Heart right ventricle (tissue), 16 donors: ENCODE data around the gene TMEM40. TPM values are rescaled to one million over a fixed set of nuclear protein-coding genes. Genes with fewer than 3 reads are reported as not detected.

Experiments
- ATAC-seq, 8 donors: fragments of 200-7000 bp; cut with Tn5 transposase; one replicate each; pipeline ENCODE4 v1.9.1; 2020; ENCODE audit warnings: mild to moderate bottlenecking in 8 of 8, moderate library complexity in 8 of 8, moderate number of reproducible peaks in 1 of 8
- DNase-seq, 2 donors: peaks; one replicate each; pipeline ENCODE4 v3.0.0-alpha.2; 2020
- H3K27ac ChIP-seq, 10 donors: fragments of 200-600 bp; sonication (generic) in 2 of 10; one replicate each; pipeline versions ENCODE4 v1.5.0 to v1.8.0; 2020 to 2022; ENCODE audit warnings: mild to moderate bottlenecking in 3 of 10
- H3K27me3 ChIP-seq, 7 donors: fragments of 200-600 bp; one replicate each; pipeline ENCODE4 v1.8.0; 2021 to 2022; ENCODE audit warnings: mild to moderate bottlenecking in 2 of 7
- H3K36me3 ChIP-seq, 9 donors: fragments of 200-600 bp; sonication (generic) in 1 of 9; one replicate each; pipeline versions ENCODE4 v1.5.0 to v1.8.0; 2020 to 2022; ENCODE audit warnings: mild to moderate bottlenecking in 2 of 9
- H3K4me1 ChIP-seq, 9 donors: fragments of 200-600 bp; sonication (generic) in 1 of 9; one replicate each; pipeline versions ENCODE4 v1.5.0 to v1.8.0; 2020 to 2022; ENCODE audit warnings: mild to moderate bottlenecking in 4 of 9
- H3K4me3 ChIP-seq, 10 donors: fragments of 200-600 bp; sonication (generic) in 2 of 10; one replicate each; pipeline versions ENCODE4 v1.5.0 to v1.8.0; 2020 to 2022; ENCODE audit warnings: mild to moderate bottlenecking in 7 of 10, moderate library complexity in 2 of 10
- H3K9me3 ChIP-seq, 11 donors: fragments of 200-600 bp in 10 of 11; sonication (generic) in 2 of 11; one replicate each; pipeline versions ENCODE4 v1.5.0 to v1.8.0; 2013 to 2022; ENCODE audit warnings: mild to moderate bottlenecking in 2 of 11, control low read depth in 1 of 11, moderate library complexity in 1 of 11
- WGBS, 2 donors: extraction: QIAGEN DNeasy Blood & Tissue Kit; methylation state at CpG; one replicate each; pipeline ENCODE4 v1.1.7; 2013; ENCODE audit warnings: inconsistent platforms in 1 of 2; 5-methylcytosine and 5-hydroxymethylcytosine counted together
- intact Hi-C, 10 donors: fragments of 100-400 bp; cut with DNase I; formaldehyde crosslinking; loops; one replicate each; pipeline versions ENCODE4 v1.11.1 to v1.14.2; 2022
- polyA plus RNA-seq, 2 donors: library from polyadenylated mRNA; stranded (reverse); fragments of 200-250 nt; gene quantifications; one replicate each; pipeline ENCODE4 v1.2.3, GENCODE V29; 2013
- total RNA-seq, 10 donors: library from RNA; stranded (reverse); fragmentation: NEBNext Ultra II Directional in 3 of 10; extraction: Animal tissue kit (Norgen Biotek cat#: 25700) in 3 of 10; gene quantifications; one replicate each; pipeline versions ENCODE4 v1.2.1 to v1.2.4, GENCODE V29; 2021 to 2023
- TF ChIP-seq, protein P1 (sequence below), 9 donors: fragments of 200-600 bp; sonication (generic) in 2 of 9; IDR thresholded peaks; one replicate each; pipeline versions ENCODE4 v1.5.0 to v1.8.0; 2021 to 2022; ENCODE audit warnings: antibody characterized with exemption in 9 of 9, mild to moderate bottlenecking in 5 of 9, moderate library complexity in 1 of 9
- donor health status: Arrhythmogenic right ventricular cardiomyopathy.
- donor health status: ischemic (EF 13 %, LVEDD 7.1; RV severe dilation, severe dysfunction).
- donor health status: healthy with polysubstance abuse.
- donor health status: DM: no; HTN: yes; CAD: no.
- donor health status: DM: no; HTN: no; CAD: no.
- donor health status: ischemic (EF 25% LVEDD 6.9; RV normal size, moderate dysfunction).
- donor health status: ischemic (EF 25% LVEDD 5.7; RV mildly dilated, moderate dysfunction).
- donor health status: healthy.
- donor health status: DM: yes; HTN: yes; CAD: no.
- donor health status: Ischemic cardiomyopathy.
- donor health status: ischemic (EF 35%, LVEDD 5.7; RV mildly dilated, moderate dysfunction).
- donor health status: nonischemic (EF 11% LVEDD 7.7; RV severe dilation, severe dysfunction).
- donor health status: DM: yes; HTN: yes; CAD: no.
- donor health status: PGD.
- donor health status: ischemic (EF 29% LVEDD 5.4; RV normal size, mild dysfunction).
- donor health status: nonischemic (EF 23%, LVEDD 6.1; RV moderate dilation, normal function).

TMEM40 gene
- total and polyA plus RNA-seq, 12 donors: 0.68 to 10.1 (median 2.3) TPM

DNA sequence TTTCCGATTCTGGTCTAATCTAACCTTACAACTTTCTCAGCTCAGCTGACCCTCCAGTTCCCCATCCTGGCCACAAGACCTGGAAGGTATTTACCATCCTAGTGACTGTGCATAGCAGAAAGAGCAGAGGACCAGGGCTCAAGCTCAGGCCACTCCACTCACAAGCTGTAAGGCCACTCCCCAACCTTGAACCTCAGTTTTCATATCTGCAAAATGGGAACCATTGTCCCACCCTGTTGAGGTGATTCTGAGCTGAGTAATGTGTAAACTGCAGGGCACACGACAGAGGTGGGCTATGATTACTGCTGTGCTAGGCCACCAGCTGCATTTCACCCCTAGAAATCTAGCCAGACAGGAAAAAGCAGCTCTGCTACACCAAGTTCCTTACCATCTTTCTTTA, 21.7 kb downstream of the TMEM40 start:
- WGBS, 2 donors: 77 to 83% methylated on average over 2 of the region's 2 CpGs
- peaks cover 0 to 7% (median 0%) of the 10 kb centered on the region in 9 donors for H3K4me1 ChIP-seq
- TF ChIP-seq, protein P1, sequence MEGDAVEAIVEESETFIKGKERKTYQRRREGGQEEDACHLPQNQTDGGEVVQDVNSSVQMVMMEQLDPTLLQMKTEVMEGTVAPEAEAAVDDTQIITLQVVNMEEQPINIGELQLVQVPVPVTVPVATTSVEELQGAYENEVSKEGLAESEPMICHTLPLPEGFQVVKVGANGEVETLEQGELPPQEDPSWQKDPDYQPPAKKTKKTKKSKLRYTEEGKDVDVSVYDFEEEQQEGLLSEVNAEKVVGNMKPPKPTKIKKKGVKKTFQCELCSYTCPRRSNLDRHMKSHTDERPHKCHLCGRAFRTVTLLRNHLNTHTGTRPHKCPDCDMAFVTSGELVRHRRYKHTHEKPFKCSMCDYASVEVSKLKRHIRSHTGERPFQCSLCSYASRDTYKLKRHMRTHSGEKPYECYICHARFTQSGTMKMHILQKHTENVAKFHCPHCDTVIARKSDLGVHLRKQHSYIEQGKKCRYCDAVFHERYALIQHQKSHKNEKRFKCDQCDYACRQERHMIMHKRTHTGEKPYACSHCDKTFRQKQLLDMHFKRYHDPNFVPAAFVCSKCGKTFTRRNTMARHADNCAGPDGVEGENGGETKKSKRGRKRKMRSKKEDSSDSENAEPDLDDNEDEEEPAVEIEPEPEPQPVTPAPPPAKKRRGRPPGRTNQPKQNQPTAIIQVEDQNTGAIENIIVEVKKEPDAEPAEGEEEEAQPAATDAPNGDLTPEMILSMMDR (IDR thresholded peaks at IDR 0.05): no peak
- H3K27ac ChIP-seq: no peak overlapping the region
- no peaks in the 10 kb centered on the region for H3K9me3 ChIP-seq
- no peak for ATAC-seq
- H3K36me3 ChIP-seq: no peaks in the 10 kb centered on the region
- intact Hi-C loops: no loop called here
- H3K4me3 ChIP-seq: no peak overlapping the region
- H3K27me3 ChIP-seq: no peaks in the 10 kb centered on the region
- no peak for DNase-seq

DNA sequence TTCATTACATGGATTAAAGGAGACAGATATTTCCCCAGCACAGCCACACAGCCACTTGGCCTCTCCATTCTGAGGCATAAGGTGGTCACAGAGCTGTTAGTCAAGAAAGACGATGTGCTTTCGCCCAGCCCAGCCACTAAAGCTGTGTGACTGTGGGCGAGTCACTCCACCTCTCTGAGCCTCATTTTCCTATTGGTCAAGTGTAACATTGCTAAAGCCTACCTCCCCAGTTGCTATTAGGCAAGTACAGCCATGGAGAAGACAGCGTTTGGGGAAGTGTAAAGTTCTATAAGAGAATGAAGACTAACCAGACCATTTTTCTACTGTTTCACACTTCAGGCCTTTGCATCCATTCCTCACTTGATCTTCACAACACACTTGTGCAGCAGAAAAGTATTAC, 24.1 kb downstream of the TMEM40 start:
- H3K36me3 ChIP-seq: no peaks in the 10 kb centered on the region
- no peaks in the 10 kb centered on the region for H3K9me3 ChIP-seq
- DNase-seq: no peak
- H3K27me3 ChIP-seq: no peaks in the 10 kb centered on the region
- H3K27ac ChIP-seq: no peak overlapping the region
- TF ChIP-seq, protein P1 (IDR thresholded peaks at IDR 0.05): no peak
- no peak overlapping the region for H3K4me3 ChIP-seq
- no peak for ATAC-seq
- WGBS, 2 donors: 92% methylated on average over 4 of the region's 4 CpGs
- intact Hi-C loops: no loop called here
- H3K4me1 ChIP-seq: peaks cover 0 to 14% (median 0%) of the 10 kb centered on the region in 9 donors

DNA sequence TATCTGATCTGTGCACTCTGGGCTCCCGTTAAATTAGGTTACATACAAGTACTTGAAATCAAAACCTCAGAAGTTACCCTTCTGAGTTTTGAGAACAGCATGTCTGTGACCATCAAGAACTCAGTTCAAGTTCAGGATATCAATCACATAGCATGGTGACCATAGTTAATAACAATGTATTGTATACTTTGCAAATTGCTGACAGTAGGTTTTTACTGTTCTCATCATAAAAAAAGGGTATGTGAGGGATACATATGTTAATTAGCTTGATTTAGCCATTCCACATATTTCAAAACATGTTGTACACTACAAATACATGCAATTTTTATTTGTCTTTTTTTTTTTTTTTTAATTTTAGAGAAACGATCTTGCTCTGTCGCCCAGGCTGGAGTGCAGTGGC, 25.5 kb downstream of the TMEM40 start:
- TF ChIP-seq, protein P1 (IDR thresholded peaks at IDR 0.05): no peak
- WGBS, 2 donors: 65 to 82% methylated on average over 3 of the region's 3 CpGs
- no peak for ATAC-seq
- DNase-seq: no peak
- Histone ChIP-seq H3K27ac (no peak overlapping the region), H3K36me3 (no peaks in the 10 kb centered on the region), H3K4me3 (no peak overlapping the region), H3K27me3 (no peaks in the 10 kb centered on the region), H3K9me3 (no peaks in the 10 kb centered on the region), H3K4me1 (peaks cover 0 to 27% (median 8%) of the 10 kb centered on the region in 9 donors)
- intact Hi-C loops: no loop called here

DNA sequence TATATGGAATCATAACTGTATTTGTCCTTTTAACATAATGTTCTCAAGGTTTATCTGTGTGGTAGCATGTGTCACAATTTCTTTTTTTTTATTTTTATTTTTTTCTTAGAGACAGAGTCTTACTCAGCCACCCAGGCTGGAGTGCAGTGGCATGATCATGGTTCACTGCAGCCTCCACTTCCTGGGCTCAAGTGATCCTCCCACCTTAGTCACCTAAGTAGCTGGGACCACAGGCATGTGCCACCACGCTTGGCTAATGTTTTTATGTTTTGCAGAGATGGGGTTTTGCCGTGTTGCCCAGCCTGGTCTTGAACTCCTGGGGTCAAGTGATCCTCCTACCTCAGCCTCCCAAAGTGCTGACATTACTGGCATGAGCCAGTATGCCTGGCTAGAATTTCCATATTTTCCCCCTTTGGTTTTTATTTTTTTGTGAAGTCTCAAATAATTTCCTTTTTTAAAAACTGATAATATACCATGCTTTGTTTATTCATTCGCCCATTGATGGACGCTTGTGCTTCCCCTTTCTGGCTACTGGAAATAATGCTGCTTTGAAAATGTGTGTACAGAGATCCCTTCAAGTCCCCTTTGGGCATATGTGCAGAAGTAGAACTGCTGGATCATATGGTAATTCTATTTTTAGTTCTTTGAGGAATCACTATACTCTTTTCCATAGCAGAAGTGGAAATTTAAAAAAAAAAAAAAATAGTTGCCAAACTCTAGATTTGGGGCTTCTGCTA, 28.4 kb downstream of the TMEM40 start:
- TF ChIP-seq, protein P1 (IDR thresholded peaks at IDR 0.05): no peak
- H3K9me3 ChIP-seq: no peaks in the 10 kb centered on the region
- intact Hi-C loops: no loop called here
- H3K36me3 ChIP-seq: no peaks in the 10 kb centered on the region
- H3K27me3 ChIP-seq: no peaks in the 10 kb centered on the region
- WGBS, 2 donors: 77% methylated on average over 4 of the region's 4 CpGs
- H3K27ac ChIP-seq: peak overlapping the region in 4 of 10 donors; percentile 11 to 78 (median 54)
- no peak overlapping the region for H3K4me3 ChIP-seq
- H3K4me1 ChIP-seq: peaks cover 0 to 31% (median 12%) of the 10 kb centered on the region in 9 donors
- DNase-seq (no peak), ATAC-seq (no peak)
